CD14-positive monocyte (primary cell): Measurements from ENCODE around the gene MMP28. TPM values are rescaled to one million over a fixed set of nuclear protein-coding genes. Genes with fewer than 3 reads are reported as not detected.

ENCODE experiments used
- DNase-seq, 3 donors: peaks; one replicate each; pipeline ENCODE4 v3.0.0-alpha.2; 2011 to 2022
- H2AFZ ChIP-seq: 2 replicates; pipeline ENCODE4 v1.6.0; 2012; ENCODE audit warnings: mild to moderate bottlenecking, low read depth, low read length, inconsistent platforms; ENCODE audit not compliant: insufficient read depth, poor library complexity, severe bottlenecking
- H3K27ac ChIP-seq, 2 donors: 1 replicate in 1 of 2; 2 replicates in 1 of 2; pipeline ENCODE4 v1.5.1; 2012 to 2013; ENCODE audit warnings: low read length in 2 of 2, control low read depth in 1 of 2, inconsistent platforms in 1 of 2, low read depth in 1 of 2, mild to moderate bottlenecking in 1 of 2
- H3K27me3 ChIP-seq, 2 donors: one replicate each; pipeline versions ENCODE4 v1.6.0 to v1.6.1; 2011 to 2013; ENCODE audit warnings: low read length in 2 of 2; ENCODE audit not compliant: control insufficient read depth in 2 of 2, insufficient read depth in 2 of 2
- H3K36me3 ChIP-seq, 2 donors: replicated peaks in 1 of 2; 1 replicate in 1 of 2; 2 replicates in 1 of 2; pipeline versions ENCODE4 v1.5.1 to v1.6.1; 2012 to 2013; ENCODE audit warnings: low read length in 2 of 2, control low read depth in 1 of 2, inconsistent platforms in 1 of 2, mild to moderate bottlenecking in 1 of 2; ENCODE audit not compliant: insufficient read depth in 2 of 2, control insufficient read depth in 1 of 2
- H3K4me1 ChIP-seq, 2 donors: 1 replicate in 1 of 2; 2 replicates in 1 of 2; pipeline versions ENCODE4 v1.5.1 to v1.6.1; 2012 to 2013; ENCODE audit warnings: low read length in 2 of 2, control low read depth in 1 of 2, inconsistent platforms in 1 of 2, mild to moderate bottlenecking in 1 of 2, moderate library complexity in 1 of 2; ENCODE audit not compliant: insufficient read depth in 2 of 2, control insufficient read depth in 1 of 2
- H3K4me2 ChIP-seq: replicated peaks from 2 replicates; pipeline ENCODE3; 2012; ENCODE audit warnings: low read length, moderate library complexity, mild to moderate bottlenecking; ENCODE audit not compliant: poor library complexity, severe bottlenecking; ENCODE audit errors: extremely low read depth
- H3K4me3 ChIP-seq, 3 experiments: fragments of 200-600 bp in 1 of 3; sonication (generic) in 1 of 3; replicated peaks in 1 of 3; 1 replicate in 2 of 3; 2 replicates in 1 of 3; pipeline ENCODE4 v1.5.1; 2011 to 2013; ENCODE audit warnings: low read length in 3 of 3, mild to moderate bottlenecking in 3 of 3, control low read depth in 2 of 3, low read depth in 2 of 3, inconsistent platforms in 1 of 3, moderate library complexity in 1 of 3
- H3K79me2 ChIP-seq: 2 replicates; pipeline ENCODE4 v1.6.0; 2012; ENCODE audit warnings: mild to moderate bottlenecking, control low read depth, inconsistent platforms, low read length, moderate library complexity; ENCODE audit not compliant: insufficient read depth
- H3K9ac ChIP-seq: 2 replicates; pipeline ENCODE4 v1.6.0; 2017; ENCODE audit warnings: low read length, mild to moderate bottlenecking; ENCODE audit not compliant: insufficient read depth, poor library complexity, severe bottlenecking
- H3K9me3 ChIP-seq, 2 donors: replicated peaks in 1 of 2; 1 replicate in 1 of 2; 2 replicates in 1 of 2; pipeline versions ENCODE4 v1.5.1 to v1.6.1; 2012 to 2013; ENCODE audit warnings: low read length in 2 of 2, control low read depth in 1 of 2; ENCODE audit not compliant: control insufficient read depth in 1 of 2, insufficient read depth in 1 of 2
- H4K20me1 ChIP-seq: 2 replicates; pipeline ENCODE4 v1.6.0; 2012; ENCODE audit warnings: mild to moderate bottlenecking, low read length, control low read depth, moderate library complexity; ENCODE audit not compliant: insufficient read depth
- H3K27ac Mint-ChIP-seq, 7 donors: one replicate each; pipeline ENCODE4 v1.8.0; 2020; ENCODE audit warnings: mild to moderate bottlenecking in 7 of 7, mixed read lengths in 7 of 7, moderate library complexity in 6 of 7, inconsistent platforms in 2 of 7
- H3K27me3 Mint-ChIP-seq, 3 donors: one replicate each; pipeline ENCODE4 v1.8.0; 2021 to 2022; ENCODE audit warnings: low read depth in 3 of 3, mild to moderate bottlenecking in 3 of 3, mixed read lengths in 3 of 3, moderate library complexity in 3 of 3, inconsistent platforms in 1 of 3
- H3K36me3 Mint-ChIP-seq, 2 donors: one replicate each; pipeline ENCODE4 v1.8.0; 2020; ENCODE audit warnings: mixed read lengths in 2 of 2, inconsistent platforms in 1 of 2, mild to moderate bottlenecking in 1 of 2
- H3K4me1 Mint-ChIP-seq: one replicate; pipeline ENCODE4 v1.8.0; 2020; ENCODE audit warnings: mild to moderate bottlenecking, mixed read lengths
- H3K4me3 Mint-ChIP-seq, 2 donors: one replicate each; pipeline ENCODE4 v1.8.0; 2020; ENCODE audit warnings: mild to moderate bottlenecking in 2 of 2, mixed read lengths in 2 of 2, moderate library complexity in 1 of 2
- H3K9me3 Mint-ChIP-seq, 7 donors: one replicate each; pipeline ENCODE4 v1.8.0; 2020 to 2022; ENCODE audit warnings: mixed read lengths in 7 of 7, mild to moderate bottlenecking in 6 of 7, moderate library complexity in 6 of 7, inconsistent platforms in 2 of 7
- WGBS: methylation state at CpG from one replicate; pipeline ENCODE4 v1.1.5; 2013; ENCODE audit warnings: missing lambda C conversion rate; ENCODE audit not compliant: insufficient coverage; 5-methylcytosine and 5-hydroxymethylcytosine counted together
- intact Hi-C, 2 donors: fragments of 100-400 bp; cut with micrococcal nuclease; formaldehyde crosslinking; loops; one replicate each; pipeline versions ENCODE4 v1.15.0 to v1.15.1; 2023
- polyA plus RNA-seq, 3 donors: library from polyadenylated mRNA; depleted of rRNA in 1 of 3; unstranded in 2 of 3; stranded (reverse) in 1 of 3; fragments of 300-500 nt in 2 of 3; fragments of >200 nt in 1 of 3; fragmentation: Illumina TruSeq in 2 of 3; gene quantifications; 1 replicate in 2 of 3; 2 replicates in 1 of 3; pipeline ENCODE4 v1.2.3, GENCODE V29; 2012 to 2021
- TF ChIP-seq, protein P1 (sequence below): fragments of 200-600 bp; IDR thresholded peaks from one replicate; pipeline ENCODE4 v1.8.0; 2022; ENCODE audit warnings: antibody characterized with exemption, mild to moderate bottlenecking

The MMP28 gene
- polyA plus RNA-seq, 3 donors, result not detected

DNA sequence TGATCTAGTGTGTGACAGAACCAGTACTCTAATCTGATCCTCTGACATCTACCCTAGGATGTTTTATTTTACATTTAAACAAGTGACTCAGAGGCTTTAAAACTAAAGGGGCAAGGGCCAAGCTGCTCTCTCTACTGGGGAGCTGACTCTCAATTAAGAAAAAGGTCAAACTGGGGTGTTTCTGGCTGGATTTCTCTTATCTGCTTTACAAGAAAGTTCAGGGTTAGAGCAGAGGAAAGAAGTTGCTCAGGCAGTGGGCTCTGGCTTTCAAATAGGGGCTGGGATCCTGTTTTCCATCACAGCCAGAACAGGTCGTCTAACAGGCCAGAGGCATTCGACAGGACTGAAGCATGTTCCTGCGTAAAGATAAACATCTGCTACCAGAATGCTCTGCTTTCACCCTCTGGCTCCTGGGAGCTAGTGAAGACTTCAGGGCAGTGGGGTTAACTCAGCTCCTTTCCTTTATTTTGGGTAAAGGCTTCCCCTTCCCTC, 8.5 kb downstream of the MMP28 start:
- intact Hi-C loops, result no loop called here
- Histone ChIP-seq H3K9me3 (no peaks in the 10 kb centered on the region), H3K27ac (no peak overlapping the region), H4K20me1 (no peaks in the 10 kb centered on the region), H3K79me2 (no peaks in the 10 kb centered on the region), H3K4me3 (no peak overlapping the region), H2AFZ (no peak overlapping the region), H3K4me2 (no peak overlapping the region), H3K27me3 (peaks cover 0 to 11% of the 10 kb centered on the region in 2 donors), H3K4me1 (no peaks in the 10 kb centered on the region), H3K36me3 (no peaks in the 10 kb centered on the region), H3K9ac (no peak overlapping the region)
- 54% methylated on average over 3 of the region's 3 CpGs for WGBS
- DNase-seq, result no peak
- peaks cover 15 to 26% (median 16%) of the 10 kb centered on the region in 3 donors for H3K27me3 Mint-ChIP-seq
- no peaks in the 10 kb centered on the region for H3K4me1 Mint-ChIP-seq
- H3K36me3 Mint-ChIP-seq, result no peaks in the 10 kb centered on the region
- H3K9me3 Mint-ChIP-seq, result no peaks in the 10 kb centered on the region
- H3K4me3 Mint-ChIP-seq, result no peak overlapping the region
- H3K27ac Mint-ChIP-seq, result no peak overlapping the region
- TF ChIP-seq, protein P1, sequence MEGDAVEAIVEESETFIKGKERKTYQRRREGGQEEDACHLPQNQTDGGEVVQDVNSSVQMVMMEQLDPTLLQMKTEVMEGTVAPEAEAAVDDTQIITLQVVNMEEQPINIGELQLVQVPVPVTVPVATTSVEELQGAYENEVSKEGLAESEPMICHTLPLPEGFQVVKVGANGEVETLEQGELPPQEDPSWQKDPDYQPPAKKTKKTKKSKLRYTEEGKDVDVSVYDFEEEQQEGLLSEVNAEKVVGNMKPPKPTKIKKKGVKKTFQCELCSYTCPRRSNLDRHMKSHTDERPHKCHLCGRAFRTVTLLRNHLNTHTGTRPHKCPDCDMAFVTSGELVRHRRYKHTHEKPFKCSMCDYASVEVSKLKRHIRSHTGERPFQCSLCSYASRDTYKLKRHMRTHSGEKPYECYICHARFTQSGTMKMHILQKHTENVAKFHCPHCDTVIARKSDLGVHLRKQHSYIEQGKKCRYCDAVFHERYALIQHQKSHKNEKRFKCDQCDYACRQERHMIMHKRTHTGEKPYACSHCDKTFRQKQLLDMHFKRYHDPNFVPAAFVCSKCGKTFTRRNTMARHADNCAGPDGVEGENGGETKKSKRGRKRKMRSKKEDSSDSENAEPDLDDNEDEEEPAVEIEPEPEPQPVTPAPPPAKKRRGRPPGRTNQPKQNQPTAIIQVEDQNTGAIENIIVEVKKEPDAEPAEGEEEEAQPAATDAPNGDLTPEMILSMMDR, result no peak

DNA sequence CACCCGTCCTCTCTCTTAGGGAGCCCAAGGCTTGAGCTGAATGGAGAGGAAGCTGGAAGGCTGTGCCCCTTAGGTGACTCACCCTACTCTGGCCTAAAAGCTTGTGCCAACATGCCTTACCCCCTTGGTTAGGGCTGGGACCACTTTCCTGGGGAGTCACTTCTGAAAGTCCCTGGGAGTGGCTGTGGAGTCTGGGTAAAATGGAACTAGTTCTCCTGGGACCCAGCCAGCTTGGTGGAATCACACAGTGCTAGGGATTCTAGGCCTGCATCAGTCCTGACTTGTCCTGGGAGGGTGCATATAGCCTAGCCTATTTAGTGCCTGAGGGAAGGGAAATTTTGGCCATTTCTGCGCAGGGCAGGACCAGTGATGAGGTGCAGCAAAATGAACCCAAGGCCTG, 10.5 kb downstream of the MMP28 start:
- H3K9ac ChIP-seq, result no peak overlapping the region
- H3K79me2 ChIP-seq, result no peaks in the 10 kb centered on the region
- intact Hi-C loops, result no loop called here
- Mint-ChIP-seq H3K27me3 (peaks cover 10 to 32% (median 25%) of the 10 kb centered on the region in 3 donors), H3K36me3 (no peaks in the 10 kb centered on the region), H3K4me3 (no peak overlapping the region), H3K4me1 (no peaks in the 10 kb centered on the region), H3K27ac (peak overlapping the region in 2 of 7 donors; percentile 22 to 52), H3K9me3 (no peaks in the 10 kb centered on the region)
- H3K27ac ChIP-seq, result no peak overlapping the region
- H3K4me3 ChIP-seq, result no peak overlapping the region
- H4K20me1 ChIP-seq, result no peaks in the 10 kb centered on the region
- TF ChIP-seq, protein P1, result no peak
- H3K4me1 ChIP-seq, result no peaks in the 10 kb centered on the region
- H3K27me3 ChIP-seq, result peaks cover 2 to 8% of the 10 kb centered on the region in 2 donors
- H3K4me2 ChIP-seq, result no peak overlapping the region
- no peak for DNase-seq
- H2AFZ ChIP-seq, result no peak overlapping the region
- H3K9me3 ChIP-seq, result no peaks in the 10 kb centered on the region
- no peaks in the 10 kb centered on the region for H3K36me3 ChIP-seq
- 100% methylated on average over 1 of the region's 2 CpGs for WGBS
